Measurements from ENCODE around the gene PEX11B. TPM values are rescaled to one million over a fixed set of nuclear protein-coding genes. Genes with fewer than 3 reads are reported as not detected.

The PEX11B gene
- total and polyA plus RNA-seq, 2 of the 8 experiments (the other 6 are each of a cell fraction or from before 2014, with no cell fraction given), result 9.1 to 15.1 TPM

DNA sequence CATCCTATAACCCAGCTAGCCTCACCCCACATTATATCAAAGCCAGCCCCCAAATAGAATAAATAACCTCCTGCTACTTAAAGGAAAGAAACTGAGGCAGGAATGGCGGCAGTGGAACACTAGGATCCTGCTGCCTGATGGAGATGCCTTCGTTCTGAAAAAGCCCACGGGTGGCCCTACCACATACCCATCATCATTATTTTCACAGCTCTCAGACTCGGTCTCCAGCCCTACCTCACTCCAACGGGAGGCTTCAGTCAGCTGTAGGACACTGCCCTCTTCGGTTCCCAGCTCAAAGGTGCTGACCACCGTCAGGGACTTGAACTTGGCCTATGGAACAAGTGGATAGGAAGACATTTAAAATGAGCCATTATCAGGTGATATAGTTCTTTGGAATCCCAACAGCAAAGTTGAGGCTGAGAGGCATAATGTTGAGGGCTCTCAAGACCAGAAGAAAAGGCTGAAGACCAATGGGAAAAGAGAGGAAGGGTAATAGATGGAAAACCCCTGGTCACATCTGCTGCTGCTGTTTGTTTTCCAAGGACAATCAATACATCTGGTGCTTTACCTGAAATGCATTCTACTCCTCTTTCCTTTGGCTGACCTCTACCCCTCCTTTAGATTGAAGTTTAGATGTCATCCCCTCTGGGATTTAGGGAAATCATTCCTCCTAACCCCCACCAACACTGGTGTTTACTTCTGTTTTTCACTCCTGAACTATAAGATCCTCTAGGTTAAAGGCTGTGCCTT lies 25.0 kb downstream of the PEX11B start (continued):
- no peak for TF ChIP-seq GABPA (IDR thresholded peaks at IDR 0.05; ENCODE audit: borderline replicate concordance, insufficient read depth, low read length)
- TF ChIP-seq SP1 (IDR thresholded peaks at IDR 0.05; ENCODE audit: low read depth, low read length), result no peak
- TF ChIP-seq EZH2 (IDR thresholded peaks at IDR 0.05; ENCODE audit: low read depth, low read length, severe bottlenecking), result no peak
